Measurements from ENCODE around the gene TTC29.

TTC29 gene, protein sequence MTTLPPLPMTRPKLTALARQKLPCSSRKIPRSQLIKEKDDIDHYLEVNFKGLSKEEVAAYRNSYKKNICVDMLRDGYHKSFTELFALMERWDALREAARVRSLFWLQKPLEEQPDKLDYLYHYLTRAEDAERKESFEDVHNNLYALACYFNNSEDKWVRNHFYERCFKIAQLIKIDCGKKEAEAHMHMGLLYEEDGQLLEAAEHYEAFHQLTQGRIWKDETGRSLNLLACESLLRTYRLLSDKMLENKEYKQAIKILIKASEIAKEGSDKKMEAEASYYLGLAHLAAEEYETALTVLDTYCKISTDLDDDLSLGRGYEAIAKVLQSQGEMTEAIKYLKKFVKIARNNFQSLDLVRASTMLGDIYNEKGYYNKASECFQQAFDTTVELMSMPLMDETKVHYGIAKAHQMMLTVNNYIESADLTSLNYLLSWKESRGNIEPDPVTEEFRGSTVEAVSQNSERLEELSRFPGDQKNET

DNA sequence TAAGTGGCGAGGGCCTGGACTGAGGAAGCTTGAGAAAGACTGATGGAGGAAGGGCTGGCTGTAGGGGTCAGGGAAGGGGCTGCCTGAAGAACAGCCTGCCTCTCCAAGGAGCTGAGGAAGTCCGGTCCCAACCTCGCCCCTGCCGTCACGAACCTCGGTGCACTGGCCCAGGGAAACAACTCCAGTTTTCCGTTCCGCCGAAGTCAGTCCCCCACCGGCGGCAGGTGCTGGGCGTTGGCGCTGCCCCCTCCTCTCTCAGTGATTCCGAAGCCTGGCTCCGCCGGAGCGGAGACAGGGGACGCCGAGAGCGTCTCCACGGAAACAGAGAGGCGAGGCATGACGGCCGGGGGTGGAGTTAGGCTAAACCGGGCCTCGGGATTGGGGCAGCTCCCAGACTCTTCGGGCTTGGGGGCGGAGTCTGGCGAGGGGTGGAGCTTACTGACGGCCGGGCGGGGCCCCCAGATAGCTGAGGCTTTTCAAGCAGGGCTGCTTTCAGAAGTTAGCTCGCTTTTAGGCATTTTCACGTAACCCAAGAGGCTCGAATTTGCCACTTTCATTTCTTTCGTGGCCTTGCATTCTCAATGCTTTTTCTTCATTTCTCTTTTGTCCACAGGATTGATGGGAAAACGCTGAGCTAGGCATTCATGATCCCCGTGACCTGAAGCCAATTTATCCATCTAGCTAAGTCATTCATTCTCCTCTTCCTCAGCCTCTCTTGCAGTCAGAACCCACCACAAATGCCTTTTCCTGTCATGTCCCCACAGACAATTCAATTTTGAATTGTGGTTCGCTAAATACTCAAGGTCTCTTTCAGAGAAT lies at the start of gene TTC29:
Gene TTC29 (minus strand): TSS at position 309 of the 819 bp plus-strand sequence. CDS start 5,969 bp downstream, outside the sequence.
- peak; percentile 49 for DNase-seq

DNA sequence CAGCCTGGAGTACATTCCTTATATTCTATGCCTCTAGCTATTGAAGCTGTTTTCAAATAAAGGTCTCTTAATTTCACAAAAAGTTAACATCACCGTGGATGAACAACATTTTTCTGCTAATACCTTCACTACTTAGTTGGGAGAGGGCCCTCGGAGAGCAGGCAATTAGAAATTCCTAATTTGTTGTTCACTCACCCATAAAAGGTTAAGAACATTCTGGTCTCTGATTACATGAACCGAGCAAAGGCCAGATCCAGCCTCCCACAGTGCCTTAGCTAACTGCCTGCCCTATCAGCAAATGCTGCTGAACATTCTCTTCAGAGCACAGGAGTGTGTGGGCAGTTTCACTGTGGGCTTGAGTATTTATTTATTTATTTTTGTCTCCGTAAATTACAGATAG lies 36.0 kb upstream of the TTC29 start:
- DNase-seq: no peak

DNA sequence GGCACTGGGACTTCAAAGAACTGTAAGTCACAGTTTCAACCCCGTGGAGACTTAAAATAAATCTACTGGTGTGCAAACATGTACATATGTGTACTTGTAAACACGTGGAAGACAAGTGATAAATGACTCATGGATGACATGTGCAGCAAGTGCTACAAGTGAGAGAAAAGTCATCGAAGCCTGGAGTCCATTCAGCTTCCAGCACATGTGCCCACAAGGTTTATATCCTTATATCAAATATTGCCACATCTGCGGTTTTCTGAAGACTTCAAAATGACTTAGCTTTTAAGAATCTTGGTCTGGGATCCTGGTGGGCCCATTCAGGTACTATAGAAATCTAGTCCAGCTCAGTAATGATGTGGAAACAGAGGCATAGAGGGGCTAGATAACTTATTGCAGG lies 33.0 kb upstream of the TTC29 start:
- DNase-seq: no peak

DNA sequence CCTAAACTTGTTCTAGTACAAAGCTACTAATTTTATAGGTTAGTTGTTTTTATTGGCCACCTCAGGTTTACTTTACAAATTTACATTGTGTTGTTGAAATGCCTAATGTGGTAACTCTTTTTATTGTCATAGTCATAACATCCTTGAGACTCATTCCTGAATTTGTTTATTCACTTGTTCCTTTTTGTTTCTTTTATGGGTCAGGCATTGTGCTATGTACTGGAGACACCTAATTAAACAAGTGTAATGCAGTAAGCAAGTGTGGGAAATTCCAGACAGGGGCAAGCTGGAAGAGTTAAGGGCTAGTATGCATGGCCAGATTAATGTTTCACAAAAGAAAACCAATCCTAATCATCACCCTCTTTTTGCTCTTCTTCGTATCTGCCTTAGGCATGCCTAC lies 30.5 kb upstream of the TTC29 start:
- DNase-seq: no peak

DNA sequence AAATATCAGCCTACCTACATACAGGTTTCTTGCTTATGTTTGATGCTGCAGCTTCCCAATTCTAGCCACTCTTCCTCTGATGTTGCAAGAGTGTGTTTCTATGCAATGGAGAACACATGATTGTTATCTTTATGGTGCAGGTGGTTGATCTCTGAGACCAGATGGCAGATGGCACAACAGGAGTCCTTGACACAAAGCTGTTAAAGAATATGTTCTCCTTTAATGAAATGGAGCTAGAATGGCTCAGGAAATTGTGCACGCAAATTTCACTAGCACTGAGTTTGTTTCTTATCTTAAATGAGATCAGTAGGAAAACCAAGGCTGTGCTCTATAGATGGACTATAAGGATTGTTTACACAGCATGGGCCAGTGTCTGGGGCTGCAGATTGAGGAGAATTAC lies 29.9 kb upstream of the TTC29 start:
- no peak for DNase-seq

DNA sequence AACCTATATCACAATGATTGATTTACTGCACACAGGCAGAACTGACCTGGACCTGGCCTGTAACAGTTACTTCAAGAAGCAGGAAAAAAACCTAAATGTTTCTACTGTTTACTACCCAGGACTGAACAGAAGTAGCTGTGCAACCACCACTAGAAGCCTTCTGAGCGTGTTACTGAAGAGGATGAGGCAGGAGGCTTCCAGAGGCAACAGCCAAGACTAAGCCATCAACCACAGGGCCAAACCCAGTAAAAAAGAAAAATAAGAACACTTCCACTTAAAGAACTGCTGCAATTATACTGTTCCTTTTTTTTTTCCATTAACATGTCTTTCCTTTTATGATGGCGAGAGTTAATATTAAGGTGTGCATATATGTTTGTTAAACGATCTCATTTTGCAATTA lies 29.4 kb upstream of the TTC29 start:
- no peak for DNase-seq

DNA sequence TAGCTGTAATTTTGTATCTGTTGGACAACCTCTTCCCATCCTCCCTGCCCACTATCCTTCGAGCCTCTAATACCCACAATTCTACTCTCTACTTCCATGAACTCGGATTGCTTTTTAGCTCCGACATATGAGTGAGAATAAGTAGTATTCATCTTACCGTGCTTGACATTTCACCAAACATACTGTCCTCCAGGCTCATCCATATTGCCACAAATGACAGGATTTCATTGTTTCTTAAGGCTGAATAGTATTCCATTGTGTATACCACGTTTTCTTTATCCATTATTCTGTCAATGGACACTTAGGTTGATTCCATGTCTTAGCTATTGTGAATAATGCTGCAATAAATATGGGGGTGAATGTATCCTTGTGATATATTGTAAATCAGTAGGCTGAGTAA lies 26.4 kb upstream of the TTC29 start:
- DNase-seq: no peak

DNA sequence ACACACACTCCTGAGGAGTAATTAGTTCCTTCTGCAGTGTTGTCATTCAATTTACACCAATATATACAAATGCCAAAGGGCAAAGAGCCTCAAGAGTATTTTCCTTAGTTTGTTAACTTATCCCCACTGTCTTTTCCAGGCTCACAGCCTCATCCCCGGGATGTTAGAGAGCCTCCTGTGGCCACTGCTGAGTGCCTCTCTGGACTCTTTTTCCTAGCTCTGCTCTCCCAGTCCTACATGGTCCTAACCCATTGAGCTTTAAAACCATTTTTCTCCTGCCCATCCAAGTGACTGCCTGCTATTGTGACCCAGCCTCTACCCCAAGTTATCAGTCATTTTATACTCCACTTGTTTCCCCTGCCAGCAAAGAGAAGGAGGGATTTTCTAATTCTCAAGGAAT lies 23.5 kb upstream of the TTC29 start:
- no peak for DNase-seq

DNA sequence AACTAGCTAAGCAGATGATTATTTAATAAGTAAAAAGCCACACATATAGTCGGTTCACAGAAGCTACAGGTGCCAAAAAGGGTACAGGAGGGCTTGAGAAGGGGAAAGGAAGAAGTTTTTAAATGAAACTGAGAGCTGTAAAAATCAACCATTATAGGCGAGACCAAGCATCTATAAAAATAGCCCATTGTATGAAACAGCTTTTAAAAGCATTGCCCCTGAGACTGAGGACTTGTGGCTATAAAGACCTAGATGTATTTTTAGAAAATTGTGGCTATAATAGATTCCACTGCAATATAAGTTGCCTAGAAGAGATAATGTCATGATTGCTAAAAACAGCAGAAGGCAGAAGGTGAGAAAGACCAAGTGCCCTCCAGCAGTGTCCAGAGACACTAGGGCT lies 15.0 kb upstream of the TTC29 start:
- no peak for DNase-seq

DNA sequence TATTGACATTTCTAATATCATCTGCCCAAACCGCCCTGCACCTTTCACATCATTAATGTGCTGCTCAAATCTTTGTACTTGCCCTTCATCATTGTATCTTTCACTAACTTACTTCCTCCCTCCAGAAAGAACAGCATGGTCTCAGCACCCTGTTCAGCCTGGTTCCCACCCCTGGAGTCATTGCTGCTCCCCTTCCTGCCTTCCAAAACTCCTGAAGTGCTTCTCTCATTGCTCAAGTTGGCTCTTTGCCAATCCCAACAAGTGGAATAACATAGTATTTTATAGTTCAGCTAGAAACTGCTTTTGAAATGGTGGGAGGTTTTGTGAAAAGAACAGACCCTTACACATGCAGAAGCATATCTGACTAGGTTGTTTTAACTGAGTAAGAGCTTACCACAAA lies 14.0 kb upstream of the TTC29 start:
- no peak for DNase-seq

DNA sequence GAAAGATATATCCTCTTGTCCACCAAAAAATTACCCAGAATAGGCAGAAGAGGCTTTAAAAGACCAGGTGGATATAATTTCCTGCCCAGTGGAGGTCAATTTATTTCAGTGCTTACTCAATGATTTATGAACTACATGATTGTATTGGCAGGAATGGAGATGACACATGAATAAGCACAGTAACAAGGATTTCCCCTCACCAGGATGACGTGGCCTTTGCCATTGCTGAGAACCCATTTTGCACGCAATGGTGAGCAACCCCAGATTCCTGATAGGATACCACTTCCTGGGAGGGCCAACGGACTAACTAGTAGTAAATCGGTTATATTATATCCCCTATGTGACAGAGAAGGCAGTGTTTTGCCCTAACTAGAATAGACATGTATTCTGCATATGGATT lies 11.6 kb upstream of the TTC29 start:
- no peak for DNase-seq

DNA sequence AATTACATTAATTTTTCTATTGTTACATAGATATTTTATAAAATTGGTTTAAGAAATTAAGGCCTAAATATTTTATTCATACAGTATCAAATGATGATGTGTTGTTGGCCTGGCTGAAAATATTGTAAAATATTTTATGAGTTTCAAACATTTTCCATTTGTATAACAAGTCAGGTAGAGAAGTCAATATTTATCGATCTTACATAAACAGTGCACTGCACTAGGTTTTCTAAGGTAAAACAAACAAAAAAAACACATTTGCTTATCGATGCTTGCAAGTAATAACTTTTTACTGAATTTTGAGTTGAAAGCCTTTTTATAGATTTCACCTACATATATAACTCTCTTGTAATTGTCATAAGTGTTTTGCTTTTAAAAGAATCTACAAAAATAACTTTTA lies 7.2 kb upstream of the TTC29 start:
- DNase-seq: no peak

DNA sequence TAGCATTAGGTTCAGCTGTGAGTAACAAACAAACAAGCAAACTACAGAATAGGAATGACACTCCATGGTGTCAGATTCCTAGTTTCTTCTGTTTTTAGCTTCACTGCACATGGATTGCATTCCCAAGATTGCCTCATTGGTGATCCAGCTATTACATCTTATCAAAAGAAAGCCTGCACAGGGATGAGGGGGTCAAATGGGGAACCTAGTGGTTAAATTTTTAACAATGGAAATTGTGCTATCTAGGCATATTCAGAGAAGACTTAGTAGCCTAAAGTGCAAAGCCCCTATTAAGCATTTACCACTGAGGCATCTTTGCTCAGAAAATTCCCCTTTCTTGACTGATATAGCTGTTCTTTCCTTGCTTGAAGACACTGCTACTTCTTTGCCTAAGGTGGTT lies 3.9 kb upstream of the TTC29 start:
- DNase-seq: no peak

DNA sequence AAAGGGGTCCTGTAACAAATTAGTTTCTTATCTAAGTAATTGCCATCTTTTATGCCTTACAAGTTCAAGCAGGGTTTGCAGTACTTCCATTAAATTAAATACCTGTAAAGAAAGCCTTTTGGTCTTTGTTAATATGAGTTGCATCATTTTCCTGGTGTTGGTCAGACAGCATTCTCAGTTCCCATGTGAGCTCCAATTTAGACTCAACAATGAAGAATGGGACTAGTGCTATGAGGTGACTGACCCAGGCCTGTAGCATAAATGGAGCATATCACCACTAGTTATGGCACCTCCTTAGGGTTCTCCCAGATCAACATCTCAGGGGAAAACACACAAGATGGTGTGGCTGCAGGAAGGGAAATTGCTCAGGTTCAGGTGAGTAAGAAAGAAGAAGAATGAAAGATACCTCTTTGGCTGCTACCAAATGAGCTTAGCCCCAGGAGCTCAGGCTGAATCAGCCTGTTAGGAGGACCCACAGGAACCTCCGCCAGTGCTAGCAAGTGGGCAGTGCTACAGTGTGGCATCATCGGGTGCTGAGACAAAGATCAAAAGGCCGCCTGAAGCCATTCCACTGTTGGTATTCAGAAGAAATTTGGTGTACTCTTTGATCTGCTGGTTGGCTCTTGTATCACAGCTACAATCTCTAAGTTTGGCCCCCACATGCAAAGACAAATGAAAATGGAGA lies 1.8 kb downstream of the TTC29 start:
- no peak for DNase-seq

DNA sequence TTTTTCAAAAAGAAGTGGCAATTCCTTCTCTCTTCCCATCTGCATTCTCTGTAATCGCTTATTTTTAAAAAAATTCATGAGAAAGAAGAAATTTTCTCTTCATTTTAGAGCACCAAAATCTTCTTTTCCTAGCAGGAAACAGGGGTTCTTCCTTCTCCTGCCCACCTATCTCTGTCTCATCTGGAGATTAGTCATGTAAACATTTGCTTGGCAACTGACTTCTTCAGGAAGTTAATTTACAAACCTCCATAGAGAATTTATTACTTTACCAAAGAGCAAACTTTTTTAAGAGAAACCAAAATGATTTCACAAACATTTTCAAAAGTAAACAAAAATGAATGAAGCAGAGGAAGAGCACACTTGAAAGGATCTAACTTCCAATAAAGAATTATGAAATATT lies 13.5 kb downstream of the TTC29 start:
- no peak for DNase-seq

DNA sequence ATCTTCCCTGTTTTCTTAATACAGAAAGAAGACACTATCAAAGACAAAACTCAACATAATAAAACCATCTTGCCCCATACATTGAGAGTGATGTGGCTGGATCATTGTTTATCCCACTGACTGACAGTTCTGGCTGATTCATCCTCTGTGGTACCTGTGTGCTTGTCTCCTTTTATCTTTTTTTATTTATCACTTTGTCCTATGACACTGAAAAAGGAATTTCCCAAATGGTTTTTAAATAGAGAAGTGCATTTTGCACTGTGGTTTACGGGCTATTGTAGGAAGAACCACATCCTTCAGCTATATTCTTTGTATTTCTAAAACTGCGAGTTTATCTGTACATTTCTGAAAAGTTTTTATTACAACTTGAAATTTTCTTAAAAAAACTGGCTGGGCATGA lies 15.0 kb downstream of the TTC29 start:
- no peak for DNase-seq

DNA sequence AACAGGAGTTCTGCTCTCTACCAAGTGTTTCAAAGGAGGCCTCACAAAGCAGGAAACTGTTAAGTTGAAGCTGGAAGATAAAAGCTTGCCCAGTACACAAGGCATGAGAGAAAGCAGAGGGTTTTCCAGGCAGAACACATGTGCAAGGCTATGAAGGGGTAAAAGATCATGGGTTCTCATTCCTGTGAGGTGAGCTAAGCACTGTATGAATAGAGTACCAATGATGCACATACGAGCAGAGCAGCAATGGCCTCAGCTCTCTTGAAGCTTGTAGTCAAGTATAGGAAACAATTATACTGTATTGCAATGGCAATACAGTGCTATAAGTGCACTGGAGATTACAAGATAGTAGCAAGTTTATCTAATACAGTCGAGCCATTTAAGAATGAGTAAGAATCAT lies 18.0 kb downstream of the TTC29 start:
- DNase-seq: no peak

DNA sequence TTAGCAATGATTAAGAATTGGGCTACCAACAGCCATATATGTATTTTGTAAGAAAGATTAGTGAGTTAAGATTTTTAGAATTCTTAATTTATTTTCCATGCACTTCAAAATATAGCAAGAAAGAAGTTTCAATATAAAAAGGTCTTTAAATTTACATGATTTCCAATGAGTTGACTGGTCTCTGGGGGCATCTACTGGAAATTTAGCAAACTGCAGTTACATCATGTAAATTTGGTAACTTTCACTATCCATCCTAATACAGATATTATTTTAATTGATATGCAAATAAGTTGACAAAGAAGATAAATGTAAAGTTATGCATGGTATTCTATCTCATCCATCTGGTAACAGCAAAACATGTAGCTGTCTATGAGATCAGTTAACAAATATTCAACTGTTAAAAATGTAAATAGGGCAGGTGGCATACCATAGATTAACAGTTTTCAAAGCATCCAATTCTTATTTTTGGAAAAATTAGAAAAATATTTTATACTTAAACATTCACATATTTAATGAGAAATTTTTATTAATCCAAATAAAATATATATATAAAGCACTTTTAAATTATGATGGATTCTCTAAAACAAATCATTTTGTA lies 29.1 kb downstream of the TTC29 start:
- DNase-seq: no peak

DNA sequence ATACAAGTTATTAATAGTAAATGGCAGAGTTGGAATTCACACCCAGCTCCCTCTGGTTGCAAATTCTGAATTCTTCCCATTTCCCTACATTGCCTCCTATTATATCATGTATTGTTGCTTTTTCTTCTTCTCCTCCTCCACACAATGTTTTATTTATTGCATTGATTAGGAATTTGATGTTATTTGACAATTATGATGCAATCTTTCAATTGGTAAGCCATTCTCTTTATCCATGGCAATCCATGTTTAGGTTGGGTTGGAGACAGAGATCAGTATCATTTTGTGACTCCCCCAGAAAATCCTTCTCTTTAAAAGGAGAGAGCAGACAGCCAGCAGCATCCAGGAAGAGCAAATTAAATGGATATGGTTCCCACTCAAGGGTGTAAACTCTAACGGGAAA lies 30.5 kb downstream of the TTC29 start:
- DNase-seq: no peak

DNA sequence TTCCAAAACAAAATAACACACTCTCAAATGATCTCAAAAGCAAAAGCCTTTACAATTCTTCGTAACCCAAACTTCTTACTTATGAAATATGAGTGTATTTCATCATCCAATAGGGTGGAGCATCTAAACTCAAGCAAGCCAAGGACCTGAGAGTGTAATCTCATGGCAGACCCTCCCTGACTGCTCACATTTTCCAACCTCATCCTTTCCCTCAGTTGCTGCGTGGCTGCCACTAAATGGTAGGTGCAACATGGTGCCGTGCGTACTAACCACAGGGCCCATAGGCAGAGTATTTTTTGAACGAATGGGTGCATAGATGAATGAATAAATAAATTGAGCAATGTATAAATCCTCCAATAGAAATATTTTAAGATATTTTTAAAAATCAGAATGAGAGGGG lies 45.4 kb downstream of the TTC29 start:
- DNase-seq: no peak

DNA sequence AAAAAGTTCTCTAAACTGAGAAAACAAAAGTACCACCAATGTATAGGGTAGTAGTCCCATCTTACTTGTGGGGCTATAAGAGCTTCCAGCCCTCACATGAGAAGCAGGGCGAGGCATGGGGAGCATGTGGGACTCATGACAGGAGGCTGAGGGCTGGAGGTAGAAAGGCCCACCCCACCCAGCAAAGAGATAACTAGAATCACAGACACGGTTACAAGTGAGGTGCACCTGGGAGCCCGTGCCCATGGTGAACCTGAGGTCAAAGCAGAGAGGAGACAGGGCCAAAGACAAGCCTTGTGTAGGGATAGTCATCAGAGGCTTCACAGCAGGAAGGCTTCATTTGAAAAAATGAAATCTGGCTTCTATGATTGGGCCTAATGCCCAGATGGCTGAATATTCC lies 55.4 kb downstream of the TTC29 start:
- DNase-seq: no peak

DNA sequence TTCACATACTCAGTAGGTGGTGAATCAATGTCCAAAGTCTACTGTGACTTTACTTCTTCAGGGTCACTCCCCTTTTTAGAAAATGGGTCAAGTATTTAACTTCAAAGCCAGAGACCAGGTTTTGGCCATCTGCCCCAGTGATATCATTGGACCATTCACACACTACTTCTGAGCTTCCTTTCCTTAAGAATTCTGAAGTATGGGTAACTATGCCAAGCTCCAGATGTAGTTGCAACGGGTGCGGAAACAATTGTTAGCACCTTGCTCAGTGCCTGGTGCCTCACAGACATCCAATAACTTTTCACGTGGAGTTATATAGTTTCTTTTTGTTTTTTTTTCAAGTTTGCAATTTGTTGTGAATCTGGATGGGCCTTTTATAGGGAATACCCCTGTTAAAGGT lies 62.6 kb downstream of the TTC29 start:
- no peak for DNase-seq

DNA sequence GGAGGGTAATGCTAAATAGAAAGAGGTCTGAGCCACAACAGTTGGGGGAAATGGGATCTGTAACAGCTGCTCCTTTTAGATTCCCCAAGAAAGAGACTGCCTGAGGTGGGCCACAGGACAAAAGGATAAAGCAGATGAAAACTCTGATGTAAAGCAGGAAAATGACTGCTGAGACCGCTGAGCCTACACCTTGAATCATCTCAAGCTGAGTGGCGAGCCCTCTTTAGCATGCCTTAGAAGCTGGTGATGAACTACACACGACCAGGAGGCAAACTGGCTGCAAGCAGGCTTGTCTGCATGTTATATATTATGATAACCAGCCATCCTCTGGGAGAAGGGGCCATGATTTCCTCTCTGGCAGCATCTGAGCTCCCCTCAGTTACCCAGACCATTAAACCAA lies 88.4 kb downstream of the TTC29 start:
- DNase-seq: no peak

All from NCI-H2227 treated with DMSO at 0.1 percent for 48 hours (cell line).